Hepatic stellate cell (primary cell): Measurements from ENCODE around the gene CD82.
"Not testable (repeated sequence)": the region's sequence is repeated elsewhere in the genome, so short reads cannot be mapped to it uniquely, and the experiment has no call there.

Source experiments
- DNase-seq: peaks from one replicate; pipeline ENCODE4 v3.0.0; 2011; ENCODE audit warnings: low spot score

Gene CD82

DNA sequence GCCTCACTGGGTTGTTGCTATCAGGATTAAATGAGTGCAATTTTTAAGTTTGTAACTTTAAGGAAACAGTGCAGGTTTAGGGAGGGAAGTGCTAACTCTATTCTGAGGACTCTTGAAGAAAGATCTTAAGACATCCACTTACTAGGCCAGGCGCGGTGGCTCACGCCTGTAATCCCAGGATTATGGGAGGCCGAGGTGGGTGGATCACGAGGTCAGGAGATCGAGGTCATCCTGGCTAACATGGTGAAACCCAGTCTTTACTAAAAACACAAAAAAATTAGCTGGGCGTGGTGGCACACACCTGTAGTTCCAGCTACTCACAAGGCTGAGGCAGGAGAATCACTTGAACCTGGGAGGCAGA is 5.5 kb upstream of the CD82 start:
- not testable (repeated sequence) for DNase-seq

DNA sequence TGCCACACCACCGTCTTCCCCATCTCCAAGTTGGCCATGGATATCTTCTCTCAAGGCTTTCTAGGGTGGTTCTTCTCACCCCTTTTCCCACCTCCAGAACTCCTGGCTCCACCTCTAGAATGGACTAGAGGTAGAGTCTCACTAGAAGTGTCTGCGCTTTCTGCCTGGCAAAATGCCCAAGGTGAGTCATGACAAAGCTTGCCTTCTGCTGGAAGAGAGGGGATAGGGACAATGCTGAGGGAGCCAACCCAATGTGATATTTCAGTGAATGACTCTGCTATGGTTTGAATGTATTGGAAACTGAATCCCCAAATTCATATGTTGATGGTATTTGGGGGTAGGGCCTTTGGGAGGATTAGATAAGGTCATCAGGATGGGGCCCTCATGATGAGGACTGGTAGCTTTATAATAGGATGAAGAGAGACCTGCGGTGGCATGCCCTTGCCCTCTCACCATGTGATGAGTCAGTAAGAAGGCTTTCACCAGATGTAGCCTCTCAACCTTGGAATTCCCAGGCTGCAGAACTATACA is 4.1 kb upstream of the CD82 start:
- DNase-seq, result no peak

DNA sequence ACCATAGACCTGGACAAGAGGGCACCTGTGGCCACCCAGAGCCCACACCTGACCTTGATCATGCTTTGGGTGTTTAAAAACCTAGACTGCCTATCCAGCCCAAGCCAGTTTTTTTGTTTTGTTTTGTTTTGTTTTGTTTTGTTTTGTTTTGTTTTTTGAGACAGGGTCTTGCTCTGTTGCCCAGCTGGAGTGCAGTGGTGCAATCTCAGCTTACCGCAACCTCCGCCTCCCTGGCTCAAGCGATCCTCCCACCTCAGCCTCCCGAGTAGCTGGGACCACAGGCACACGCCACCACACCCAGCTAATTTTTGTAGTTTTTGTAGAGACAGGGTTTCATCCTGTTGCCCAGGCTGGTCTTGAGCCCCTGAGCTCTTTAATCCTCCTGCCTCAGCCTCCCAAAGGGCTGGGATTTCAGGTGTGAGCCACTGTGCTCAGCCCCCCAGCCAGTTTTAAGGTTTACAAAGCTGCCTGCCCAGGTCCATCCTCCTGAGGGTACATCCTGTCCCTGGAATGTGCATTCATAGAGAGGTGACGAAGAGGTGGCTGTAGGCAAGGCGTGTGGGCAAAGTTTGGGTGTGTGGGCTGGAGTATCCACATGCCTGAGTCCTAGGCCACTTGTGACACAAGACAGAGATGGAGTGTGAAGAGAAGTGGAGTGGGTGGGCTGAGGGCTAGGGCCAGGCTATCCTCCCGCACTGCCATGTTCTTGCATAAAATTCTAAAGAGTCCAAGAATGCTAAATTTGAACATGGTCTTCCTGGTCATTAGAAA is 3.3 kb upstream of the CD82 start:
- no peak for DNase-seq

DNA sequence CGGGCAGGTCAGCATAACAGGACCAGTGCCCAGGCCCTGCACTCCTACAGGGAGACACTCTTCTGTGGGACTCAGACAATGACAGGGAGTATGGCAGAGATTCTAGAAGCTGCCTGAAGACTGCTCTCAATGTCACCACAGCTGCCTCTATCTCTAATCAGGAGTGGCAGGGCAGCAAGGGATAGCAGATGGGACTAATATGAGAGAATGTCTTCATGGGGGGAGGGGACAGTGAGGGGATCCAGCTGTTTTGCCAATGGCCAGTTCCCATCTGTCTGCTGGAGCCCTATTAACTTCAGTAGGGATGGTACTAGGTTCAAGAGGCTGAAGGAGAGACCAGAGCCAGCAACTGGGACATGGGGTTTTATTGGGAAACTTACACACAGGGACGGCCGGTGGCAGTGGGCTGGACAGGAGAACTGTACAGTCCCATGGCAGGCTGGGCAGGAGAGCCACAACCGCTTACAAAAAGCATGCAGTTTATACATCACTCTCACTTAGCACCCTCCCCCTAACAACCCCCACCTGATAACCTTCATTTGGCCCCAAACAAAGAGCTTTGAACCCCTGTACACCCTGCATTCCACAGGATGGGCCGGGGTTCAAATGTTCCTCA is 2.5 kb upstream of the CD82 start:
- no peak for DNase-seq

DNA sequence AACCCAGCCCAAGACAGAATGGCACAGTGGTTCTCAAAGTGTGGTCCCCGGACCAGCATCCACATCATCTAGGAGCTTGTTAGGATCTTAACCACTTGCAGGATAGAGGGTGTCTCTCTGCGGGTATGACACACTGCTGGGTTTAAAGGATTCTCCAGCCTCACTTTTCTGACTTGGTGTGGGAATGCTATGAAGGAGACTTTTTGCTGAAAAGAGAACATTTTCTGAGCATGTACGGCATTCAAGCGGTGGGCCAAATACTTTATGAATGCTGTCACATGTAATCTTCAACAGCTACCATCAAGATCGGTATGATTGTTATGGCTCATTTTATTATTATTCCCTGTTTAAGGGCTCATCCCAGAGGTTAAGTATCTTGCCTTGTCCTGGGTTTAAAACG is 1.8 kb upstream of the CD82 start:
- no peak for DNase-seq

DNA sequence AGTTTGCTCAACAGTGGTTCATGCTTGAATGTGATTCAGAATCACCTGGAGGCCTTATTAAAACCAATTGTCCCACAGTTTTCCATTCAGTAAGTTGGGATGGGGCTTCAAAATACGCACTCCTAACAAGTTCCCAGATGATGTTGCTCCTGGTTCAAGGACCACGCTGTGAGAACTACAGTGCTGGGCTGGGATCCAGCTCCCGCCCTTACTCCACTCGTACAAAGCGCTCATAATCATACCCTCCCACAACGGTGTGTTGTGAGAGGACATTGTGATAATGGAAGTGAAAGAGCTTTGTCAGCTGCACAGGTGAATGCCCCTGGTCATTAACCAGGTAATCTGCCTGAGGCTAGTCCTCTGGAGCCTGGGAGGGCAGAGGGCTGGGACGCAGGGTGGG is 1.3 kb upstream of the CD82 start:
- no peak for DNase-seq

DNA sequence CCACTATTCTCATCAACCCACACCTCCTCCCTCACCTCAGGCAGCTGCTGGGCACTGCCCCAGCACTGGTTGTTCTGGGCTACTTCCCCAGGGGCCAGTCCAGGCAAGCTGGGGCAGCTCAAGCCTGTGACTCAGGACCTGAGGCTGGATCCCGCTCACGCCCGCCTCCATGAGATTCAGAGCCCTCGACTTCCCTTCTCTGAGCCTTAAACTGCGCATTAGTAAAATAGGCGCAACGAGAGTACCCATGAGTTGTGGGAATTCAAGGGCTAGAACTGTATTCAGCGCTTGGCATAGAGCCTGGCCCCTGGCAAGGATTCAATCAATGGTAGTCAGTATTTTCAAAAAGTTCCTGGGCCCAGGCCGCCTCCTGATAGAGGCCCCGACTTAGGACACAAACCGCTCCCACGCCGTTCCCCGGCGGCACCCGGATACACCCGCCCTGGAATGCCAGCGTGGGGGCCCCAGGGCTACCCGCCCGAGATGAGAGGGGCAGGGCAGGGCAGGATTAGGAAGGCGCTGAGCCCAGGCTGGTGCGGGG is 723 bp upstream of the CD82 start:
- DNase-seq, result peak; percentile 81

DNA sequence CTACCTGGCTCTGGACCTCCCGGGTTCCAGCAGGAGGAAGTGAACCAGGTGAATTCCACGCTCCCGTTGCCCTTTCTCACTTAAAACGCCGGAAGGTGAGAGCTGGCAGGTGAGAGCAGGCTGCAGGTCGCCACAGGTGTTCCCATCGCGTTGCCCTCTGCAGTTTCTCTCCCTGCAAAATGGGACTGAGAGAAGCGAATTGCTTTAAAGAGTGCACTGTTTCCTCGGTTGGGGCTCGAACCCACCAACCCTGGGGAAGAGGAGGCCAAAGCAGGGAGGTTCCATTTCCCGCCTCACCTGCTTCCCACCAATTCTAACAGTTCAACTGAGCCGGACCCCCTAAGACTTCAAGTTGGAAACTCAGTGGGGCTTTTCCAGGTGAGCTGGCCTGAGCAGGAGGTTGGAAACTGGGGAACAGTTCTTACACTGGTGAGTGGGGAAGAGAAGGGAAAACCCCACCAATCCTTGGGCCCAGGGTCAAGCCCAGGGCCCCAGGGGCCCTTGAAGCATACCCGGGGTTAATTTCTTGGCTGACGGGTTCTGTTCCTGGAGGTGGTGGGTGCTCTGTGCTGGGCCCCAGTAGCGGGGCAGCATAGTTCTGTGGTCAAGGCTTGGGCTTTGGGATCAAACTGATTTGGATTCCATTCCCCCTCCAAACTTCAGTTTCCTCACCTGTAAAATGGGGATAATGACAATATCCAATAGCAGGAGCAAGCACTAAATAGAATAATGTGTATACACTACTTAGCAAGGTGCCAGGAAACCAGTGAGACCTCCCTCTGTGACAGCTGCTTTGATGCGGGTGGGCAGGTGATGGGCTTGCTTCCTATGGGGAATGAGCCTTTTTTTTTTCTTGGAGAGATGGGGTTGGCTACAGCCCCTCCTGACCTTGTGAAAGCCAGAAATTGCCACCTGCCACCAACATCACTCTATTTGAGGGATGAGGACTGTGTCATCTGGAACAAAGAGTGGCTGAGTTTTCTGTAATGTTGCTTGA is 788 bp downstream of the CD82 start:
- DNase-seq, result no peak

DNA sequence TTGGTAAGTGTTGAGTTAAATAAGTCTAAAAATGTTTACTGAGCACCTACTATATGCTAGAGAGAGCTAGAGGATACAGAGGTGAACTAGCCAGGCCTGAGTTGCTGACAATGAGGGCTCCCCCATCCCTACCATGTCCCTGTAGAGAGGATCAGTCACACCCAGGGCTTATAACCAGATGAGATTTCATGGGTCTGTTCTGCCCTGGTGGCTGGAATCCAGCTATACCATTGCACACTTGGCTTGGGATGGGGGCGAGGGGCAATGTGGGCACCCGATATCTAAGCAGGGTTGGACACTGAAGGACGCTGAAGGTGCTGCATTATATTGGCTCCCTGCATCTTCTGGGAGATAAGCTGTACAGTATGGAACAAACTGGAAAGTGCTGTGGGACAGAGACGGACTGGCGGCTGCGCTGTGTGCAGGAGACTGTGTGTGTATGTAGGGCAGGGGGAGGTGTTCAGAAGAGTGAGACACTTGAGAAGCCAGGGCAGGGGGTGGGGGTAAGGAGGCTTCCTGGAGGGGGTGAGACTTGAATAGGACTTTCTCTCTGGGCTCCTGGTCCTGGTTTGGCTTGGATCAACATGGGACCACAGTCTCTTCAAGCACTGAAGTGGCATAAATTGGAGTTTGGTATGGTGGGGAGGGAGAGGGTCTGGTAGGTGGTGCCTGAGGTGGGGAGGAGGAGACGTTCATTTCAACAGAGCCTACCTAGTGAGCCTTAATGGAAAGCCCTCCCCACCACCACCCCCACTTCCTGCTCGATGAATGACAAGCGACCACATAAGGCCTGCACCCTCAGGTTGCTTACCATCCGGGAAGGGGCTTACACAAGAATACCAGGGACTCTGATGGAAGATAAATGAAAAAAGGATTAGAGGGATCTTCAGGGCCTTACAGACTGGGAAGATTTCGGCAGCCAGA is 1.8 kb downstream of the CD82 start:
- DNase-seq, result no peak

DNA sequence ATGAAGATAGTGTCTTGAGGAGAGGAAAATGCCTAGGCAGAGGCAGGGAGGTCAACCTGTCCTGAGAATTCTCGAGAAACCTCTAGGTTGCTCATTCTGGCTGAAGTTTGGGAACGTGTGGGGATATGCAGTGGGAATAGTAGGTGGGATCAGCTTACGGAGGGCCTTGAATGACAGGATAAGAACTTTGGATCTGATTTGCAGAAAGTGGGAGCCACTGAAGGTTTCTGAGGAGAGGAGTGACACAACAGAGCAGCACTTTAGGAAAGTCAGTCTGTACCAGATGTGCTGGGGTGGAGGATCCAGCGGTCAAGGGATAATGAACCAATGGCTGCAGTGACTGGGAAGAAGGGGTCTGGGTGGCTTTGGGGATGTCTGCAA is 2.4 kb downstream of the CD82 start:
- no peak for DNase-seq

DNA sequence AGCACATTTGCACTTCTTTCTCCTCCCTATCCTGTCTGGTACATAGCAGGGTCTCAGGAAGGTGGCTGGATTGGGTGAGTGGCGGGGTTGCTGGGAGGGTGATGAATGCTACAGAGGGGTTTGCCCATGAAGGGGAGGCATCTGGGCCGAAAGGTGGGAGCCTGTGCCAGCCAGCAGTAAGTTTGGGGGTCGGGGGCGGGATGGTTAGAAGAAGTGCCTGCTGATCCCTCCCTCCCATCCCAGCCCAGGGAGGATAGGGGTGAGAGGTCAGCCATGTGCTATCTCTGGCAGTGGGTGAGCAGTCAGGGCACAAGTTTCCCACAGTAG is 2.8 kb downstream of the CD82 start:
- no peak for DNase-seq

DNA sequence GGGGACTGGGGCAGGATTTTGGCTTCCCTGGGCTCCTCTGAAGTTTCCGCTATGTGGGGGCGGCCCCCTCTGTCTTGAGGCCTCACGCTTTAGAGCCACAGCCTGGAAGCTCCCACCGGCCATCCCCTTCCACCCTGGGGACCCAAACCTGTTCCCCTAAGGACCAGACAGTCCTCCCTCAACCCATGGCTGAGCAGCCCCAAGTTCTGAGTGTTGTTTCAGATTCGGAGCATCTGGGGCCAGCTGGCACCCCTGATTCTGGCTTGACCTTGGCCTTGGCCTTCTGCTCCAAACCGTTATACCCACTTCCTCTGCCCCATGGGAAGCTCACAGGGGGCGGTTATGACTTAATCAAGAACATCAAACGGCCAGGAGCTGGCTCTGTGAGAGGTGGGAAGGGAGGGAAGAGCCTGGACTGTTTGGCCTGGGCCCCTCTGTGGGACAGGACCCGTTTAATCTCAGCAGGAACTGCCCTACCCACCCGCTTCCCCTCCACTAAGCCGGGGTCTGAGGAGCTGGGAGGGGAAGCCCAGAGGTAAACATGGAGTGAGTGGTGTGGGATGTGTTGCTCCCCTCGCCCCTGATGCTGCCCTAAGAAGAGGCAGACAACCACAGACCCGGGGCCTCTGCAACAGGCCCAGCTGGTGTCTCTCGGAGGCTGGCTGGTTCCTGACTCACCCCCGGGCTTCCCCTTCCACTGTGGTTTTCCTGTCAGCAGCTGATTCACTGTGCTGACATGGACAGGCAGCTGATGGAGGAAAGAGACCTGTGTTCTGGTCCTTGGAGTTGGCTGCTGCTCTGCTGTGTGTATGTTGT is 3.4 kb downstream of the CD82 start:
- DNase-seq, result peak; percentile 97

DNA sequence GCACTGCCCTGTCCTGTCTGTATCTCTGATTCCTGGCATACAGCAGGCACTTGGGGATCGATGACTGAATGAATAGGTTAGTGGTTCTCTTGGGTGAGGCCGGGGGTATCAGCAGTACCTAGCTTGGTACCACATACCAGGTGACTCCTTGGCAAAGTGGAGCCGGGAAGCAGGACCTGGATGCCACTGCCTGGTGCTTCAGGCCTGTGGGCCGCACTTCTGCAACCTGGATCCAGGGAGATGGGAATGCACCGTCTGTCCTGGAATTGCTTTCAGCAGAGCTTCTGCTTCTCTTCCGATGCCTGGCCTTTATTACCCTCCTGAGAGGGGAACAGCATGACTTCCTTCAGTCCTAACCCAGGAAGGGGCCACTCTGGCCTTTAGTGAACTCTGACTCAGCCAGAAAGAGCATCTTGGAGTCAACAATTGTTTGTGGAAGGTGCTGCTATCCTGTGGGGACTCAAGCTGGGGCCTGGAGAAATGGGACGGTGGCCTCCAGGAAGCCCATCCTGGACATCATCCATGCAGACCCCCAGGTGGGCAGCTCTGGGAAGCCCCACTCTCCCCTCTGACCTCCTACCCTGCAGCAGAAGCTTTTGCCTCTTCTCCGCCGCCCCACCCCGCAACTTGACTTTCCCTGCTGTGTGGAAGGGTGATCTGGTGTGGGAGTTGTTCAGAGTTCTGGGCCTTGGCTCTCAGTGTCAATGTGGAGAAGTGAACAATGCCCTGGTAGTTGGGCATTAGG is 5.1 kb downstream of the CD82 start:
- DNase-seq, result peak; percentile 1

DNA sequence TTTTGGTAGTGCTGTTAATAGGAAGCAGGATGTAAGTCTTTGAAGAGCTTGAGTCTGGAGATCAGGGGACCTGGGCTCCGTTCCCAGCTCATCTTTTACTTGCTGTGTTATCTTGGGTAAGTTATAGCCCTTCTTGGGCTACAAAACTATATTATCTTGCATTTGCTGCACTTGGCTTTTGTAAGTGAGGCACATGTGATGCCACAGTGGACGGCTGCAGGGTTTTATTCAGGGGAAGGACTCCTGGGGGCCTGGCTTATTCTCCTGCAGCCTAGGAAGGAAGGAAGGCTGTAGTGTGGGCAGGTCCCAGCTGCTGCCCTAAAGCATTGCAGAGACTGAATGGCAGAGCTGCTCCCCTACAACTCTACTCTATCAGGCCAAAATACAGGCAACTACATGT is 6.4 kb downstream of the CD82 start:
- DNase-seq, result no peak

DNA sequence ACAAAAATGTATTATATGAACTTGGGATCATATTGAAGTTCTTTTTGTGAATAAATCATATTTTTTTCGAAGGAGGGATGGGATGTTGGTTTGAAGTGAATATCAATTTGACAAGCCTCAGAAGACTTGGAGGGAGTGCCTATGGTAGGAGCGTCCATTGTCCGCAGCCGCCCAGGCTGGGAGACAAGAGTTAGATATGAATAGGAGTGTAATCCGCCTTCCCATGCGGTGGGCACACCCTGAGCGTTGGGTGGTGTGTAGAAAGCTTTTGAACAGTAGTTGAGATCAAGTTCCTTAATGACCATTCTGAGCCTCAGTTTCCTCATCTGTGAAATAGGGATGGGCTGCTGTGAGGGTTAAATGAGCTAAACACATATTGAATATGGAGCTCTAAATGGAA is 7.0 kb downstream of the CD82 start:
- DNase-seq, result no peak

DNA sequence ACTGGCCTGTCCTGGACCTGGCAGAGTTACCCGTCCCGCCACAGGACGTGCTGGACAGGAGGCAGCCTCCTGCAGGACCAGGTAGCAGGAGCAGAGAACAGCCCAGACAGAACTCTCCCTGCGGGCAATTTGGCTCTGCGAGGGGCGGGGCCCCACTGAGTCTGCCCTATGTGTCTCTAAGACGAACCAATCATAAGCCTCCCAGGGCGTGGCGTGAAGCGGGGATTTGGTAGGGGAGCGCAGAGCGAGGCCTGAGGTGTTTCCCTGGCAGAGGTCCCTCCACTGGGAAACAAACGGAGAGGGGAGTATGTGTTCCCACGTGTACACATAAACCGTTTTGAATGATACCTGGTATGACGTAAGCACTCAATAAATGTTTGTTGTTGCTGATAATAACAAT is 7.4 kb downstream of the CD82 start:
- DNase-seq, result no peak

DNA sequence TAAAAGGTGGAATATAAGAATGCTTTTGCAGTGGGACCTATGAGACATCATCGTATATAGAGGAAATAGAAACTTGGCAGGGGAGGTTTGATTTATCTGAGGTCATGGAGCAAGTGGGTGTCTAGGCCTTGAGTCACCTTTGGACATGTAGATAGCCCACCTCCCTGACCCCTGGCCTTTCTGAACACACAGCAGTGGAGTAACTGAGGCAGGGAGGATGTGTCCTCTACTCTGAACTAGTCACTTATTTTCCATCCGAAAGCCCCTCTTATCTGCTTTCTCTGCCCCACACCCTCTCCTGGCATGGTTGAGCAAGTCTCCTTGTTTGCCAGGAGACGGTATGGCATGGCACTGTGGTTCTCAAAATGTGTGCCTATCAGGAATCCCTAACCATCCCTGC is 7.9 kb downstream of the CD82 start:
- DNase-seq, result no peak

DNA sequence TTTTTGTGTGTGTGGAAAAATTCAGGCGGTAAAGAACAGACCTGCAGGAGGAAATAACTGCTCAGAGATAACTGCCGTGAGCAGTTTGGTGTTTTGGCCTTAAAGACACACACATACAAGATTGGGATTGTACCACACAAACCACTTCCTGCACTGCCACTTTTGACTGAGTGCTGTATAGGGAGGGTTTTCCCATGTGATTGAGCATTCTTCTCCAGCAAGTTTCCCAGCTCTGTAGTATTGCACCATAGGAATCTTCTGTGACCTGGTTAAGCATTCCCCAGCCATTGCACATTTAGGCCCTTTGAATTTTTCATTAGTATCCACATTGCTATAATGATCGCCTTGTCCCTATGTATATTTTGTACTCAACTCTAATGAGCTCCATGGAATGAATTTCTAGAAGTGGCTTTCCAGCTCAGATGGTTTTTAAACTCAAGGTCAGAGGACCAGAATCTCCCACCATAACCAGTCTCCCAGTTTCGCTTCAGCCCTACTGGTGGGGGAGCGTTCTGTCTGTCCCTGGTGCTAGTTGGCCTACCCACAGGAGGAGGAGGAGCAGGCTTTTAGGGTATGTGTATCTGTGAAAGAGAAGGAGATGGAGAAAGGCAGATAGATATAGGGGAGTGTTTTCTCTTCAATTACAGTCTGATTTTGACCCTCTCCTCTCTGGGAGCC is 9.3 kb downstream of the CD82 start:
- DNase-seq, result peak; percentile 94

DNA sequence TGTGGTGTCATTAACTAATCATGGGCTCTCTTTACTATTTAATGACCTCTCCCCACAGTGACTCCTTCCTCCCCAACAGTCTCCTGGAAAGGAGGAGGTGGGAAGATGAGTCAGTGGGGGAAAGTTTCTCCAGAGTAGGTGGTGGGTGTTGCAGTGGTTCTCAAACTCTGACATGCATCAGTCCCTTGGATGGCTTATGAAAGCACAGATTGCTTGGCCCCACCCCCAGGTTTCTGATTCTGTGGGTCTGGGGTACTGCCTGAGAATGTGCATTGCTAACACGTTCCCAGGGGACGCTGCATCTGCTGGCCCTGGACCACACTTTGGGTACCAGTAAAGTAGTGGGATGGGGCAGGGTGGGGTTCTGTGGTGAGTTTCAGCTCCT is 9.8 kb downstream of the CD82 start:
- DNase-seq, result peak; percentile 52
